Fibroblast of pulmonary artery (primary cell): Measurements from ENCODE around the gene SLC6A11.

ENCODE experiments used
- DNase-seq: peaks from one replicate; pipeline ENCODE4 v3.0.0-alpha.2; 2010; ENCODE audit warnings: low read depth
- H3K4me3 ChIP-seq: replicated peaks from 2 replicates; pipeline ENCODE4 v1.5.1; 2011; ENCODE audit warnings: low read depth, mild to moderate bottlenecking, control low read depth, low read length, moderate library complexity
- TF ChIP-seq, protein P1 (sequence below): IDR thresholded peaks from 2 replicates; pipeline ENCODE4 v1.5.1; 2011; ENCODE audit warnings: mild to moderate bottlenecking, control low read depth, low read length, inconsistent platforms; ENCODE audit errors: missing control alignments

The SLC6A11 gene

DNA sequence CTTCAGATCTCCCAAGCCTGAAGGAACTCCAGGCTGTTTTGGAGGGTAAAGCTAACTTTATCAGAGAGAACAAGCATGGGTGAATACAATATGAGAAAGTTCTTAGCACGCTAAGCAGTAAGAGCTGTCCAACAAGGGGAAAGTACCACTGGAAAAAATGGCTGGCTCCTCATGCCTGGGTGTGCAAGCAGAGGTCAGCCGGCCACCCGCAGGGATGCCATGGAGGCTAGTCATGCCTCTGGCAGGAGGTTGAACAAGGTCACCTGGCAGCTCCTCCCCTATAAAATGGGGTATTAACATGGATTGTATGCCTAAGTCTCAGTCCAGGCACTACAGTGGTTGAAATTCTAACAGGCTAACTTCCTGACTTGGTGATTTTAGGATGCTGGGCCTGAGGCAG is 101.1 kb downstream of the SLC6A11 start:
- TF ChIP-seq, protein P1, sequence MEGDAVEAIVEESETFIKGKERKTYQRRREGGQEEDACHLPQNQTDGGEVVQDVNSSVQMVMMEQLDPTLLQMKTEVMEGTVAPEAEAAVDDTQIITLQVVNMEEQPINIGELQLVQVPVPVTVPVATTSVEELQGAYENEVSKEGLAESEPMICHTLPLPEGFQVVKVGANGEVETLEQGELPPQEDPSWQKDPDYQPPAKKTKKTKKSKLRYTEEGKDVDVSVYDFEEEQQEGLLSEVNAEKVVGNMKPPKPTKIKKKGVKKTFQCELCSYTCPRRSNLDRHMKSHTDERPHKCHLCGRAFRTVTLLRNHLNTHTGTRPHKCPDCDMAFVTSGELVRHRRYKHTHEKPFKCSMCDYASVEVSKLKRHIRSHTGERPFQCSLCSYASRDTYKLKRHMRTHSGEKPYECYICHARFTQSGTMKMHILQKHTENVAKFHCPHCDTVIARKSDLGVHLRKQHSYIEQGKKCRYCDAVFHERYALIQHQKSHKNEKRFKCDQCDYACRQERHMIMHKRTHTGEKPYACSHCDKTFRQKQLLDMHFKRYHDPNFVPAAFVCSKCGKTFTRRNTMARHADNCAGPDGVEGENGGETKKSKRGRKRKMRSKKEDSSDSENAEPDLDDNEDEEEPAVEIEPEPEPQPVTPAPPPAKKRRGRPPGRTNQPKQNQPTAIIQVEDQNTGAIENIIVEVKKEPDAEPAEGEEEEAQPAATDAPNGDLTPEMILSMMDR: no peak
- no peak overlapping the region for H3K4me3 ChIP-seq
- no peak for DNase-seq

DNA sequence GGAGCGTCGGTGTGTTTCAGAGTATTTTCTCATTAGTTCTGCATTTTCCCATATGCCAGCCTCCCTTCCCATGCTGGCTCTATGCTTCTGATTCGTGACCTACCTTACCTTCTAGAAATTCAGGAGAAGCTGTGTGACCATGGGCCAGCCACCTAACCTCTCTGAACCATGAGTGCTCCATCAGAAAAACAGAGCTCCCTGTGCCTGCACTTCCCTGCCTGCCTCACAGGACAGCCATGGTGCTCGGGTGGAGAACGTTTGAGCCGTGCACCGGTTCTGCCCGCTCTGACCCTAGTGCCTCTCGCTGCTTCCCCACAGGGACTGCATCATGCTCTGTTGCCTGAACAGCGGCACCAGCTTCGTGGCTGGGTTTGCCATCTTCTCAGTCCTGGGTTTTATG is 102.0 kb downstream of the SLC6A11 start:
- H3K4me3 ChIP-seq: no peak overlapping the region
- no peak for DNase-seq
- TF ChIP-seq, protein P1: no peak

GRCh38 chr3:10919636-10920035 is 103.6 kb downstream of the SLC6A11 start:
- no peak for DNase-seq
- TF ChIP-seq, protein P1: no peak
- H3K4me3 ChIP-seq: no peak overlapping the region

DNA sequence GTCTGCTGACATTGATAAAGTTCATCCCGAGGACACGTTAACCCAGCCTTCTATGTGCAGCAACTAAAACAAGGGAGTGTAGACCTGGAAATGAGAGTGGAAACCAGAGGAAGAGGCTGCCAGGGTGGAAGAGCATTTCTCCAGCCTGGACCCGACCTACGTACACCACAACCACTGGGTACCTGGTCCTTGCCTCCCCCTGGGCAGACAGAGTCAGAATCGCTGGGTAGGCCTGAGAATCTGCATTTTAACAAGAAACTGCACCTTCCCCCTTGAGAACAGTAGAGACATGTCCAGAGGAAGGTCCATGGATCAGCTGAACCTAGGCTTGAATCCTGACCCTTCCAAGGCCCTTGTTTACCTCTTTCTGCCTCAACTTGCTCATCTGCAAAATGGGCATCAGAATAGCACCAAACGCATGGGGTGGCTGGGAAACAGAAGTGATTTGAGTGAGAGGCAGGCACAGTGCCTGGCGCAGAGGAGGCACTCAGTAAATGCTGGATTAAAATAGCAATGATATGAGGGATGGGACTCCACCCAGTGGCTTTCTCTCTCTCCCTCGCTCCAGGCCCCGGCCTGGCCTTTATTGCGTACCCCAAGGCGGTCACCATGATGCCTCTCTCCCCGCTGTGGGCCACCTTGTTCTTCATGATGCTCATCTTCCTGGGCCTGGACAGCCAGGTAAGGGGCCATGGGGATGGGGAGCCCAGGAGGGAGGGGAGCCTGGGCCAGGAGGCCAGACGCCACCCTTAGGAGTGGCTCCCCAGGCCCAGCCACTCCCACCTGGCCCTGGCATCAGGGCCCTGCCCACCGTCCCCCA is 109.6 kb downstream of the SLC6A11 start:
- TF ChIP-seq, protein P1: no peak
- DNase-seq: no peak
- H3K4me3 ChIP-seq: no peak overlapping the region

DNA sequence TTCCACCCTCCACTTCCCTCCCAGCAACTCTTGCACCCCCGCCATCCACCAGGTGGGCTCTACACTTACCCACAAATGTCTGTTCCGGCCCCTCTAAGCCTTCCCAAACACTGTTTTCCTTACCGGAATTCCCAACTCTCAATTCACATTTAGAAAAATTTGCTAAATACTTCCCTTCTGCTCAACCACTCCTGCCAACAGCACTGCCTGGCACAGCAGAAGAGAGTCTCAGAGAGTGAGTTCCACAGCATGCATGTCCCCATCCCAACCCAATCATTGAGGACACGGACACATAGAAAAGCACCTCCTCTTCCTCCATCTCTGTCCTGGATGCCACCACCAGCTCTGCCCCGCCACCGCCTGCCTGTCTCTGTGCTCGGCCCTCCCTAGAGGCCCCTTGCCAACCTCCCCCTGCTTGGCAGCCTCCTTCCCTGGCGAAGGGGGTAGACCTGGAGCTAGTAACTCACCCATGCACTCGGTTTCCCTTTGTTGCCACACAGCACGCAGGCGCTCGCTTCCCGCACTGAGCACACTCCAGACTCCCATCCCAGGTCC is 110.3 kb downstream of the SLC6A11 start:
- TF ChIP-seq, protein P1: no peak
- H3K4me3 ChIP-seq: no peak overlapping the region
- DNase-seq: no peak

GRCh38 chr3:10926811-10927521 is 110.9 kb downstream of the SLC6A11 start:
- no peak overlapping the region for H3K4me3 ChIP-seq
- peak; percentile 23 for DNase-seq
- TF ChIP-seq, protein P1: no peak
